Occipital lobe (tissue), 2 donors: ENCODE measurements around the gene SV2C. TPM values are rescaled to one million over a fixed set of nuclear protein-coding genes. Genes with fewer than 3 reads are reported as not detected.

ENCODE experiments used
- DNase-seq: peaks from one replicate; lab custom pipeline; 2025; lab: John Stamatoyannopoulos, UW
- total RNA-seq: library from RNA; depleted of rRNA; stranded (reverse); fragments of >200 nt; gene quantifications from one replicate; pipeline ENCODE4 v1.2.3, GENCODE V29; 2014

The SV2C gene
- total RNA-seq, 1 donor from 2014 or later = 1.7 TPM

DNA sequence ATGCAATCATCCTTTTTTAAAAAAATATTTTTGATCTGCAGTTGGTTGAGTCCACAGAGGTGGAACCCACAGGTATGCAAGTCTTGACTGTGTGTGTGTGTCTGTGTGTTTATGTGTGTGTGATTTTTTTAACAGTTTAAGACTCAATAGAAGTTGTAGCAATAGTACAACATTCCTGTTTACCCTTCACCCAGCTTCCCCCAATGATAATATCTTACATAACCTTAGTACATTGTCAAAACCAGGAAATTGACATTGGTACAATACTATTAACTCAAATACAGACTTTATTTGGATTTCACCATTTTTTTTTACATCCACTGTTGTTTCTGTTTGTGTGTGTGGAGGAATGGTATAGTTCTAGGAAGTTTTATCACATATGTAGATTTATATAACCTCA, 81.8 kb downstream of the SV2C start:
- no peak for DNase-seq

GRCh38 chr5:76165711-76166374, 82.7 kb downstream of the SV2C start:
- no peak for DNase-seq

- no peak for DNase-seq
Measured at GRCh38 chr5:76166886-76167576, 83.8 kb downstream of the SV2C start.

- DNase-seq = no peak
Measured at GRCh38 chr5:76169146-76169905, 86.1 kb downstream of the SV2C start.

DNA sequence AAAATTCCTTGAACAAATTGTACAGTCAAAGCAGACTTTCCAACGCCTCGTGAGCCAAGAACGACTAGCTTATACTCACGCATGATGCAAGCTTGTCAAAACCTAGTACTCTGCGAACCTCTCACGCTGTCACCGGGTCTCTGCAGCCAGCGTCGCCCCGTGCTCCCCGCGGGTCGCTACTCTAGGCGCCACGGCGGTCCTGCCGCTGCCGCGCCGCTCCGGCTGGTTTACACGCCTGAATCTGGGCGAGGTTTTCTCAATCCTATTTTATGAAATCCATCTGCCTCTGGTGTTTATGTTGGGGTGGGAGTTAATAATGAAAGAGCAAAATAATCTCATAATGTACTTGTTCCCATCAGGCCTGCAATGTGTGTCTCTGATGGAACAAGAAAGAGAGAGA, 90.9 kb downstream of the SV2C start:
- DNase-seq = no peak

GRCh38 chr5:76175051-76175666, 92.0 kb downstream of the SV2C start:
- DNase-seq = no peak

DNA sequence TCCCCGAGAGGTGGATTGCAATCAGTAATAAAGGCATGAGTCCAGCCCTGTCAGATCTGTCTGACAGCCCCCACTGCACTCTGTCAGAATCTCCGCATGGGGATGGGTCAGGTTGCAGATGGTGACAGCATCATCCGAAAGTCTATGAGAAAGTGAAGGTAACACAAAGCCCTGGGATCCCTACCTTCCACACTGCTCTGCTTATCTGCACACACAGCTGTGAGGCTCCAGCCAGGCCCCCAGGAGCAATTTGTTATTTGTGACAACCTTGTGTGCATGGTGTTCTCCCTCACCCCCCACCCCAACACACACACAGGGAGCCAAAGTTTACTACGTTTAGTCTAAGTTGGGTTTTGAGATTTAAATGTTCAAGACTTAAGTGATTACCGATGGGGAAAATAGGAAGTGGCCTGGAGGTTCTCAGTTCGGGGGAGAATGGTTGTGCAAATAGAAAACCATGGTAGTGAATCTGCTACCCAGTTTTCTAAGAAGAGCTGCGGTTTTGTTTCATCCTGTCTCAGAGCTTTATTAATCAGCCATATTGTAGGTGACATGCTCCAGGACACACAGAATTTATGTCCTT, 92.7 kb downstream of the SV2C start:
- DNase-seq = no peak

- no peak for DNase-seq
Measured at GRCh38 chr5:76177978-76178377, 94.8 kb downstream of the SV2C start.

DNA sequence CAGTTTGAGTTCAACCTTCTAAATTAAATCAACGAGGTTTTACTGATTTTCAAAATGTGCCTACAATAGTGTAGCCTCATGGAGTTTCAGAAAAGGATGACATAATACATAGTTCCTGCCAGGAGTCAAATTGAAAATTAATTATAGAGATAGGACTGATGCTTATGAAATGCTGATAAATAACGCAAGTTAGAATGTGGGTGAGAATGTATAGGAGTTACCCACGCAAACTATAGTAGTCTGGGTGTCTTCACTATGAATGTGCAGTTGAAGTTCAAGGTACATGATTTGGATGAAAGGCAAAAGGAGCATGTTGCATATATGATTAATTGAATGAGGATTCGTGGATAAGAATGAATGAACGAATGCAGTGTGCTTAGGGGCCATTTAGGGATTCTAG, 95.7 kb downstream of the SV2C start:
- DNase-seq = no peak

DNA sequence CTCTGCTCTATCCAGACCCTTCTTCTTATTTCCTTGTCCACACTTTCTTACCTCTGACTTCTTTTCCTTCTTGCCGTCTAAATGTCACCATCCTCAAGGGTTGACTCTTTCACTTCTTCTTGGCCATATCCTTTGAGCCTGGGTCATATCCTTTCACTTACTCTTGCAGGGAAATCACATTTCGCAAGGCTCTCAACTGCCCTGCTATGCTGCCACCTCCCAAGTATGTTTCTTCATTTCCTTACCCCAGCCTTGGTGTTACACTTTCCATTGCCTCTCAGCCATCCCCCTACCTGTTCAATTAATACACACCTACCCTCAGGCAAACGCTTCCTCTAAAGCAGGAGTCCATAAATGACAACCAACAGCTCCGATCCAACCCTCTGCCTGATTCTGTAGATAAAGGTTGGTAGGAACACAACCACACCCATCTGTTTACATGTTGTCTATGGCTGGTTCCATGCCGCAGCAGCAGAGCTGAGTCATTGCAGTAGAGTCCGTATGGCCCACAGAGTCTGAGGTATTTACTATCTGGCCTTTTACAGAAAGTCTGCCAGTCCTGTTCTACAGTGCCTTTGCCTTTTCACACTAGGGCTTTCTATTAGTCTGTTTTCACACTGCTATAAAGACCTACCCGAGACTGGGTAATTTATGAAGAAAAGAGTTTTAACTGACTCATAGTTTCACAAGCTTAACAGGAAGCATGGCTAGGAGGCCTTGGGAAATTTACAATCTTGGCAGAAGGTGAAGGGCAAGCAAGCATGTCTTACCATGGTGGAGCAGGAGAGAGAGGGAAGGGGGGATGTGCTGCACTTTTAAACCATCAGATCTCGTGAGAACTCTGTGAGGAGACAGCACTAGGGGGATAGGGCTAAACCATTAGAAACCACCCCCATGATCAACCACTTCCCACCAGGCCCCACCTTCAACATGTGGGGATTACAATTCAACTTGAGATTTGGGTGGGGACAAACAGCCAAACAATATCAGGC, 97.9 kb downstream of the SV2C start:
- no peak for DNase-seq

DNA sequence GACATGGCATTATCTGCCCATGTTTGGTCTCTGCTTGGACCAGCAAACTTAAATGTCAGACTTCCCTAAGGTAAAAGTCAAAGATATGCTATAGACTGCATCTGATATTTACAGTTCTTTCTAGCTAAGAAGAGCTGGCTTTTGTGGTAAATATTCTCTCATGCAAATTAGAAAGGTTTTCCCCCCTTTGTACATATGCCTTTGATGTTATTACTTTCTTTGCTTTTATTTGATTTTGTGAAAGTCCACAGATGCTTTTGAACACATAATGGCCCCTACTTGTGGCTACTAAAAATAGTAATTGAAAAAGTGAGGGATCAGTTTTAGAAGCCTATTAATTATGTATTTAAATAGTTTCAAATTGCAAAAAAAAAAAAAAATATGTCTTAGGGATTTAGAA, 104.2 kb downstream of the SV2C start:
- no peak for DNase-seq

- DNase-seq = no peak
Measured at GRCh38 chr5:76190356-76190755, 107.2 kb downstream of the SV2C start.

DNA sequence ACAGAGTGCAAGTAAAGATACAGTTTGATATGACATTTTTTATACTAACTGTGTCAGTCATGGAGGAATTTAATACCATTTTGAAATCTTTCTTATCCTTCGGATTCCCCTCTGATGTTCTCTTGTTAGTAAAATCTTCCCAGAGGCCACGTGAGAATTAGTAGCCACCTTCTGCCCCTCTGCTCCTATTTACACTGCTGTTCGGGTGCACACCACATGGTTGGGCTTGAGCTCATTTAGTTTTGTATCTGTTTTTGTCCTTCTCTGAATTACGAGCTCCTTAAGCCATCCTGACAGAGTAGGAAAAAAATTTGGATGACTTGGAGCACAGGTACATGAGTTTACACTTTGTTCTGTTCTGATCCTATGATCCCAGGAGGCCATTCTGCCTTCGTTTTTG, 109.7 kb downstream of the SV2C start:
- no peak for DNase-seq

- DNase-seq = no peak
Measured at GRCh38 chr5:76193635-76194034, 110.5 kb downstream of the SV2C start.

- DNase-seq = no peak
Measured at GRCh38 chr5:76194340-76194739, 111.2 kb downstream of the SV2C start.

DNA sequence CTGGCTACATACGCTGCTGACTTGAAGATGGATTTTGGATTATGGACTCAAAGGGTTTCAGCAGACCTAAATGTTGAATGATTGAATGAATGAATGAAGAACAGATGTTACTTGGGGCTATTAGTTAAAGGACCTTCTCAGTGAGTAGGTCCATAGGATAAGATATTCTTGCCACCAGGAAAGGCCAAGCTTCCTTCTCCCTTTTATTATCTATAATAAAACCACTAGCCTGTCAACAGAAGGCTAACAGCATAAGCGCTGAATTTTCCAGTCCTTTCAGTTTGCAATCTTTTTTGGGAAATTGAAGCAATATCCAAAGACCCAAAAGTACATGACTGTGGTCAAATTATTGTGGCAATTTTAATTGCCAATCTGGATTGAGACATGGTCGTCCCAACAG, 113.3 kb downstream of the SV2C start:
- DNase-seq = no peak

DNA sequence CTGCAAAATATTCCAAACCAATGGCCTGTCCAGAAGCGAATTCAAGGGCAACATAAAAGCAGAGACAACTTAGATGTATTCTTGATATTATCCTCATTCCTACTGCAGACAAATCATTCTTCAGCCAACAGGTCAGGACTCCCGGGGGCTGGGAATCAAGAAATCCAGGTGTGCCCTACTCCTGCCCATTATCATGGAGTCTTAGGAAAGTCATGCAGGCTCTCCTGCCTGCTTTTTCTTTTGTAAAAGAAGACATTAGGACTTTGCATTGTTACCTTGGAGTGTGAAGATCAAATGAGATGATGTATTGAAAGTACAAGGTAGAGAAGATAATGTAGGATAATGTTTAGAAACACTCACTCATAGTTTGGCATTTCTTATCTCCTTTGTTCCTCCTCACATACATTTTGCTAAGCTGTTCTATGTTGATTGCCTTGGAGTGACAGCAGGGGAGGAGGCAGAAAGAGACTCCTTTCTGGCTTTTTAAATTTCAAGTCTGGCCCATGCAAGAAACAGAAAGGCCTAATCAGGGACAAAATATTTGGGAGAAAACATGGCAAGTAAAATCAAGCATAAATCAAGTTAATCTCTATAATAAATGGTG, 113.8 kb downstream of the SV2C start:
- DNase-seq = no peak

DNA sequence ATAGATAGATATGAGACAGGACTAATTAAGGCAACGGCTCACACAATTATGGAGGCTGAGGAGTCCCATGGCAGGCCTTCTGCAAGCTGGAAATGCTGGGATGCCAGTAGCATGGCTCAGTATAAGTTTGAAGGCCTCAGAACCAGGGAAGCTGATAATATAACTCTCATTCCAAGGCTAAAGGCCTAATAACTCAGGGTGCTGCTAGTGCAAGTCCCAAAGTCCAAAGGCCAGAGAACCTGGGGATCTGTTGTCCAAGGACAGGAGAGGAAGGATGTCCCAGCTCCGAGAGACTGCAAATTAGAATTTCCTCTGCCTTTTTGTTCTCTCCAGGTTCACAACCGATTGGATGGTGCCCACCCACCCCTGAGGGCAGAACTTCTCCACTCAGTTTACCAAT, 114.5 kb downstream of the SV2C start:
- DNase-seq = no peak

DNA sequence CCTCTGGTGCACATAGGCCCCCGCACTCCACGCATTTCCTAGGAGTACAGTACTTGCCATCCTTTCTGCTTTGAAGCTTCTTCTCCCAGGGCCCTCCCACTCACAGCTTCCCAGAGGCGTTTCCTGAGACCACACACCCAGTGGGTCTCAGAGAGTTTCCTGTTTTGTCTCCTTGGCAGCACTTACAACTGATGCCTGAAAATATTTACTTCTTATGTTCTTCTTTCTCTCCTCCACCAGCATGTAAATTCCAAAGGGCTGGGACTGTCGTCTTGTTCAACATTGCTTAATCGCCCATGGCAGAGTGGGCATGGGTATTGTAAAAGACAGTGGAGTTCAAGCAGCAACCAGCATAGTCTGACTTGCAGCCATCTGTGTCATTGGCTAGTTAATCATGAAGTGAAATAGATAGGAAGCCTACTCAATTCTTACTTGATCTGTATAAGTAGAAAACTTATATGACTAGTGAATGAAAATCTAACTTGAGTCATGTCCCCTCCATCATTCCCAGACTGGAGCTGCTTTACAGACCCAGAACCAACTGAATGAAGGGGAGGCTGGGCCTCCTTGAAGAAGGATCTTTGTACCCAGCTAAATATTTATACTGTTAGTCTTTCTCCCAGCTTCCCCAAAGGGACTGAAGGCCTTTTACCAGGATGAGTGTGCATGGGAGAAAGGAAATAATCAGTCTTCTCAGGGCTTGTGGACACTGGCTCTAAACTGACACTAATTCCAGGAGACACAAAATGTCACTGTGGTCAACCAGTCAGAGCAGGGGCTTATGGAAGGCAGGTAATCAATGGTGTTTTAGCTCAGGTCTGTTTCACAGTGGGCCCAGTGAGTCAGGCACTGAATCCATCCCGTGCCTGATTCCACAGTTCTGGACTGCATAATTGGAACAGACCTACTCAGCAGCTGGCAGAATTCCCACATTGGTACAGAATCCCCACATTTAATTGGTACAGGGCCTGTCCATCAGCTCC, 116.4 kb downstream of the SV2C start:
- DNase-seq = no peak
